NCI-H2227 (cell line): ENCODE measurements around the gene CASS4.
"Not testable (repeated sequence)": the region's sequence is repeated elsewhere in the genome, so short reads cannot be mapped to it uniquely, and the experiment has no call there.

Experiments used
- DNase-seq: peaks from one replicate; lab custom pipeline; 2025; ENCODE audit not compliant: unreplicated experiment; lab: John Stamatoyannopoulos, UW

Gene CASS4

GRCh38 chr20:56411759-56412472, at the start of gene CASS4:
CASS4 (plus strand) TSS chr20:56412260; CDS start chr20:56412459, 199 bp downstream.
- DNase-seq = no peak

GRCh38 chr20:56362833-56363413, 49.1 kb upstream of the CASS4 start:
- DNase-seq = no peak

GRCh38 chr20:56363491-56363890, 48.6 kb upstream of the CASS4 start:
- DNase-seq = no peak

GRCh38 chr20:56368351-56369134, 43.5 kb upstream of the CASS4 start:
- DNase-seq = no peak

- DNase-seq = no peak
Observed at GRCh38 chr20:56369179-56369578, 42.9 kb upstream of the CASS4 start.

GRCh38 chr20:56371977-56372376, 40.1 kb upstream of the CASS4 start:
- DNase-seq = no peak

GRCh38 chr20:56372850-56373249, 39.2 kb upstream of the CASS4 start:
- DNase-seq = no peak

- no peak for DNase-seq
Observed at GRCh38 chr20:56373942-56374341, 38.1 kb upstream of the CASS4 start.

- no peak for DNase-seq
Observed at GRCh38 chr20:56376331-56376730, 35.7 kb upstream of the CASS4 start.

GRCh38 chr20:56378386-56378785, 33.7 kb upstream of the CASS4 start:
- no peak for DNase-seq

- DNase-seq = no peak
Observed at GRCh38 chr20:56380375-56380774, 31.7 kb upstream of the CASS4 start.

- DNase-seq = no peak
Observed at GRCh38 chr20:56381501-56381900, 30.6 kb upstream of the CASS4 start.

GRCh38 chr20:56382696-56383095, 29.4 kb upstream of the CASS4 start:
- DNase-seq = no peak

- no peak for DNase-seq
Observed at GRCh38 chr20:56383334-56383733, 28.7 kb upstream of the CASS4 start.

GRCh38 chr20:56385130-56385529, 26.9 kb upstream of the CASS4 start:
- peak; percentile 53 for DNase-seq

GRCh38 chr20:56386219-56386618, 25.8 kb upstream of the CASS4 start:
- DNase-seq = no peak

- no peak for DNase-seq
Observed at GRCh38 chr20:56388882-56389281, 23.2 kb upstream of the CASS4 start.

GRCh38 chr20:56389807-56390206, 22.3 kb upstream of the CASS4 start:
- DNase-seq = no peak

GRCh38 chr20:56390396-56390795, 21.7 kb upstream of the CASS4 start:
- not testable (repeated sequence) for DNase-seq

GRCh38 chr20:56391037-56391436, 21.0 kb upstream of the CASS4 start:
- no peak for DNase-seq

- DNase-seq = no peak
Observed at GRCh38 chr20:56391596-56392131, 20.4 kb upstream of the CASS4 start.
